Measurements from ENCODE around the gene ATP6V1A.
A peak's percentile ranks its signal among the peaks of the same experiment; 100 is the strongest.

The ATP6V1A gene

DNA sequence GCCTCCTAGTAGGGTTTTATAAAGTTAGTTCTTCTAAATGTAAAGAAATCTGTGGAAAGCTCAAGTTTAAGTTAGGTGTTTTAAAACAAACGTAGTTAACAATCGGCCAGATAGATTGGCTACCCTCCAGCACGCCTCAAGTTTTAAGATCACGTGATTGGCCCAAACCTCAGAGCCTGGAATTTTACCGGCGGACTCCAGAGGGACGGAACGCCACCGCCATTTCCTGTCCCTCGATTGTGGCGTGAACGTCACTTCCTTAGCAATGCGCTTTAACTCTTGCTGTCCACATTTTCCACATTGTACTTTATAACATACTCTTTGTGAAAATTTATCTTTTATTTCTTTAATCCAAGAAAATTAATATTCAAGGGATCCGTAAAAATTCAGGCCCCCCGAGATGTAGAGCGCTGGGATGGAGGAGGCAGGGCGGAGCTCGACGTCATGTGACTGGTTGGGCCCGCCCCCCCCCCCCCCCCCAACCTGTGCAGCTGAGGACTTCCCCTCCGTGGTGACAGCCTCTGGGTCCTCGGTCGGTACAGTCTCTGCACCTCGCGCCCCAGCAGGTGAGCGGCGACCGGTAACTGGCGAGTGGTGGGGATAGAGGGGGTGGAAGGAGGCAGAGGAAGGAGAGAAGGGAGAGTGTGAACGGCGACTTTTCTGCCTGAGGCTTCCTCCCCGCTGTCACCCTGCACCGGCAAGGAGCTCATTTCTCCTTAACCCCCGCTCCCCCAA is at the start of gene ATP6V1A:
Gene ATP6V1A (plus strand): TSS at position 488 of the 735 bp plus-strand sequence. CDS start 31,719 bp downstream, outside the sequence.
- peak; percentile 92 for DNase-seq (ENCODE audit: low spot score)

DNA sequence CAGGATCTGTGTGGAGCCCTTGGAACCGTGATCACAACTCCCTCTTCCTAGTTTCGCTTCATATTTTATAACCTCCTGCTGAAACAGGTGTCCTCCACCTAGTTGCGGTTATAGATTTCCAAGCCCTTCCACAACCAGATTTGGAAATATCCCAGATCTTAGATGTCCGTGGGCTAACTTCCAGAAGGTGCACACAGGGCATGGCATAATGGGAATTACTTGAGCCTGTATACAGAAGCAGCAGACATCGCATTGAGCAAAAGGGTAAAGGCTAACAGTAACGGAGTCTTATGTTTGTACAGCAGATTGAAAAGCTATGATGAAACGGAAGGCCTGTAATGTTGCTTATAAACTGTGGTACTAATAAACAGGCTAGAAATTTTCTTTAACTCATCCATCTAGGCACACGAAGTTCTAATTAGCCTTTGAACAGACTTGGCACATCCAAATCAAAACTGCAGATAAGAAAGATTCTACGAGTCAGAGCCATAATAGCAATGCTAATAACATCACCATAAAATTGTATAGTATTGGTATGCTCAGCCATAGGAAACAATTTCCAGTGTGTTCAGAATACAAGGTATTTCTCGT is 49.2 kb upstream of the ATP6V1A start:
- peak; percentile 13 for DNase-seq (ENCODE audit: low spot score)

DNA sequence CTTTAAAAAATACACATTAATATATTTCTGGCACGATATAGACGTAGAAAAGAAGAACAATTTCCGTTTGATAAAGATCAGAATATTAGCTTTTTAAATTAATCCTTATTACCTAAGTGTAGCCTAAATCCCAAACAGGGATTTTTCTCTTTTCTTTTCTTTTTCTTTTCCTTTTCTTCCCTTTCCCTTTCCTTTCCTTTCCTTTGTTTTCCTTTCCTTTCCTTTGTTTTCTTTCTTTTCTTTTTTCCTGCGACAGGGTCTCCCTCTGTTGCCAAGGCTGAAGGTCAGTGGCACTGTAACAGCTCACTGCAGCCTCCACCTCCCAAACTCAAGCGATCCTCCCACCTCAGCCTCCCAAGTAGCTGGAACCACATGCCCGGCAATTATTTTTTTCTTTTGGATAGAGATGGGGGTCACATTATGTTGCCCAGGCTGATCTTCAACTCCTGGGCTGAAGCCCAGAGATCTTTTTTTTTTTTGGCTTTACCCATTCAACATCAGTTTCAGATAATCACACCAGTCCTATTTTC is 48.6 kb upstream of the ATP6V1A start:
- DNase-seq (ENCODE audit: low spot score), result no peak

DNA sequence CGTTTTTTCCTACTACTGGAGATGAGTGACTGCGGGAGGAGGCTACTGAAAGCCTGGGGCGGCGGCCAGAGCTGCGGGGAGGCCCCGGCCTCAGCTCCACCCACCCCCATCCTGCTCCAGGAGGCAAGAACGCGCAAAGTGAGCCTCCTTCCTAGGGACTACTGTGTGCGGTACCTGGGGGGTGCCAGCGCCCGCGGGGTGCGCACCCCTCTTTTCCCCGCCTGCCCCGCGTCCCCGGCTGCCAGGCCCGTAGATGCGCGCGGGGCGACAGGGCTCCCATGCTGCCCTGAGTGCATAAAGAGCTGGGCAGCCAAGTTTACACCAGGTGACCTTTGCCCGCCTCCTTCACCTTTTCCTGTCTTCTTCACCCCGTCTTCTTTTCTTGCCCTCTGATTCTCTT is 47.9 kb upstream of the ATP6V1A start:
- peak; percentile 15 for DNase-seq (ENCODE audit: low spot score)

DNA sequence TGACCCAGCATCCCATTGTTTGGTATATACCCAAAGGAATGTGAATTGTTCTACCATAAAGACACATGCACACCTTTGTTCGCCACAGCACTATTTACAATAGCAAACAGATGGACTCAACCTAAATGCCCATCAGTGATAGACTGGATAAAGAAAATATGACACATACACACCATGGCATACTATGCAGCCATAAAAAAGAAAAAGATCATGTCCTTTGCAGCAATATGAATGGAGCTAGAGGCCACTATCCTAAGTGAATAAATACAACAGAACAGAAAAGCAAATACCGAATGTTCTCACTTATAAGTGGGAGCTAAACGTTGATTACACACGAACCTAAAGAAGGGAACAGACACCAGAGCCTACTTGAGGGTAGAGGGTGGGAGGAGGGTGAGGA is 39.0 kb upstream of the ATP6V1A start:
- DNase-seq (ENCODE audit: low spot score), result no peak

DNA sequence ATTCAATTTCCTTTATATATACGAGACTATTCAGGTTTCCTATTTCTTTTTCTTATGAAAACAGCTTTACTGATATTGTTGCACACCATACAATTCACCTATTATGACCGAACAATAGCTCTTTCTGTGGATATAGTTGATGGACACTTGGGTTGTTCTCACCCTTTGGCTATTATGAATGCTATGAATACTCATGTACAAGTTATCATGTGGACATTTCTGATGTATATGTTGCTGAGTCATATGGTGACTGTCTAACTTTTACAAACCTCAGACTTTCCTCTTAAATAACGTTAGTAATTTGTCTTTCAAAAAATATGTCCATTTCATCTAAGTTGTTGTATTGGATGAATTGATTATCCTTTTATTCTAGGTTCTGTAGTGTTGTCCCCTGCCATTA is 34.7 kb upstream of the ATP6V1A start:
- no peak for DNase-seq (ENCODE audit: low spot score)

DNA sequence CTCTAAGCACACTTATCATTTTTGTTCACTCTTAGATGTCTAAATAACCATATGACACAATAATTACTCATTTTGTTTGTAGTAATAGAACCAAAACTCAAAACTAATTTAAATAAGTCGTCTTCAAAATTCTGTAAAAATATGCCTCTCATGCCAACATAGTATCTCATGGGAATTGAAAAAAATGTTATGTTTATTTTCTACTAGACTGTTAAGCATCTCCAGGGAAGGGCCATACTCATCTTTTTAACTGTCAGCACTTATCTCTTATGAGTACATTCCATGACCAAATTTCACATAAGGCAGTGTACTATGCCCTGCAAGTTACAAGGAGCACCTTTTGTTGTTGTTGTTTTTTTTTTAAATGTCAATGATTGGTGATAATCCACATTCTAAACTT is 32.1 kb upstream of the ATP6V1A start:
- DNase-seq (ENCODE audit: low spot score), result no peak

DNA sequence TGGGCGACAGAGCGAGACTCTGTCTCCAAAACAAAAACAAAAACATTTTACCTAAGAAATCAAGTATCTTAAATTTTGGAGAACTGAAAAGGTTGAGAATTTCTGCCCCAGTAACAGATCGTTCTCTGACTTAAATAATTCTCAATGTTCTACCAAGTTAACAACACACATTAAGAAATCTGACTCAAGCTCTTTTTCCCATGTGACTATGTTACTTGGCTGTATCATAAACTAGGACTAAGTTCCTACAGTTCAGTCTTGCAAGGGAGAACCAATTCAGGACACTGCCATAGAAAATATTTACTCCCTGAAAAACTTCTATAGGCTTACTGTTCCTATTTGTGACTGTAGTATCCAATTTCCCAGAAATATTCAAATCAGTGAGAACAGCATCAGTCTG is 29.5 kb upstream of the ATP6V1A start:
- no peak for DNase-seq (ENCODE audit: low spot score)

DNA sequence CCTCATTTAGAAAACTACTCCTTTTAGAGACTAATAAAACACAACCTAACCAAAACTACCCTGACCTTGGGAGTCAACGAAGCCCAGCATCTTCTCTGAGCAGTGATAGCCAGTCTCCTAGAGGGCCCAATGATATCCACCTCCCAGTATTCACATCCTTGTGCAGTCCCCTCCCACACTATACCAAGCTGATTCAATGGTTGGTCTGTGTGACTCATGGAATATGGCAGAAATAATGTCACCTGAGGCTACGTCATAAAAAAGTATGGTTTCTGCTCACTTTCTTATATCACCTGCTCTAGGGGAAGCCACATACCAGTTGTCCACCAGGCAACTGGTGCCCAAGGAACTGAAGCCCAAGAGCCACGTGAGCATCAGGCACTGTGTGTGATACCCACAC is 29.0 kb upstream of the ATP6V1A start:
- no peak for DNase-seq (ENCODE audit: low spot score)

DNA sequence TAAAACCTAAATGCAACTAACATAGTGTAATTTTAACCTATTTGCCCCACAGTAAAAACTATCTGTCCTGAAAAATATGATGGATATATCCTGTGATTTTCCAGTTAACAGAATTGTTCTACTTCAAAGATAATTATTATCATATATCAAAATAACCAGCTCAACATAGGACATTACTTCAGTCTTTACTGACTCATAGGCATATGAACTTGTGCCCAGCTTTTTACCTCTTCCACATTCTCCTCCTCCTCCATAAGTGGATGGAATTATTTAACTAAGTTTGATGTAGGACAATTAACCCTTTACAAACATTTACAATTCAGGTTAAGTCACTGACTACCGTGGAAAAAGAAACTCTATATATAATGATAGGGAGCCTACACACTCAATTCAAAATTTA is 27.5 kb upstream of the ATP6V1A start:
- DNase-seq (ENCODE audit: low spot score), result no peak

DNA sequence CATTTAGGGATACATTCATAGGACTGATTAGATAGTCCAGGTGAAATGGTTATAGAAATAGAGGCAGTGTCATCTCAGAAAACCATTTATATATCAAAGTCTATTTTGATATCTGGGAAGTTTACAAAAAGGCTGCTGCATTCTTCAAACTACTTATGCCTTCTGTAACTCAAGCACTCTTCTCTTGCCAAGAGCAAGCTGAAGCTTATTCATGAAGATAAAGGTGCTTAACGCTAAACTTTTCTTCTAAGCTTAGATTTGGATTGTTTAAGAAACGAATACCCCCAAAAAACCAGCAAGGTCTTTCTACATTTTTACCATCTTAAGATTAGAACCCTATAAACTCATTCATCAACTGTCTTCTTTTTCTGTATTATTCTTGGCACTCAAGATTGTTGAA is 27.1 kb upstream of the ATP6V1A start:
- DNase-seq (ENCODE audit: low spot score), result no peak

DNA sequence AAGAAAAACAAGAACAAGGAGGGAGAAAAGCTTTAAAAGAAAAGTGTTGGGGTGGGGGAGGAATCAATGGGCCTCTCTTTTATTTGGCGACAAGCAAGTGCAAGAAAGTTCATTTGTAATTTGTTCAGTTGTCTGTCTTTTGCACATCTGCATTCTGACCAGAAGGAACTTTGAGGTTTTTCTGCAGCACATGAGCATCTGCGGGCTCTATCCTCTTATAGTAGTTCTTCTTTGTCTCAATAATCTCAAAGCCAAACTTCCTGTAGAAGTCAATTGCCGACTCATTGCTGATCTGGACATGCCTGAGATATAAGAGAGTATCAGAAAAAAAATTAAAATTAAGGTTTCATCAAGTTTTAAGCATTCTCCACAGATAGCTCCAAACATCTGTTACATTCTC is 25.2 kb upstream of the ATP6V1A start:
- no peak for DNase-seq (ENCODE audit: low spot score)

DNA sequence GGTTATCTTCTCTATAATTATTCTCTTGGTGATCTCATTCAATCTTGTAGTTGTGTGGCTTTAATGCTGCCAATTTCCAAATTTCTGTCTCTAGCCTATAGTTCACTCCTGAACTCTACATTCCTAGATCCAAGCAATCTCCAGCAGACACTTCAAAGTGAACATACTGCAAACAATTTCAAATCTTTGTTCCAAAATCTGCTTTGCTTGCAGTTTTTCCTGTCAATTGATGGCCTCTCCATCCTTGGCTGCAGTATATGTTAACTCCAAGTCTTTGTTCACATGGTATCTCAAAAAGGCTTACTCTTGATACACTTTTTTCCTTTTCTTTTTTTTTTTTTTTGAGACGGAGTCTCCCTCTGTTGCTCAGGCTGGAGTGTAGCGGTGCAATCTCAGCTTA is 18.2 kb upstream of the ATP6V1A start:
- no peak for DNase-seq (ENCODE audit: low spot score)

DNA sequence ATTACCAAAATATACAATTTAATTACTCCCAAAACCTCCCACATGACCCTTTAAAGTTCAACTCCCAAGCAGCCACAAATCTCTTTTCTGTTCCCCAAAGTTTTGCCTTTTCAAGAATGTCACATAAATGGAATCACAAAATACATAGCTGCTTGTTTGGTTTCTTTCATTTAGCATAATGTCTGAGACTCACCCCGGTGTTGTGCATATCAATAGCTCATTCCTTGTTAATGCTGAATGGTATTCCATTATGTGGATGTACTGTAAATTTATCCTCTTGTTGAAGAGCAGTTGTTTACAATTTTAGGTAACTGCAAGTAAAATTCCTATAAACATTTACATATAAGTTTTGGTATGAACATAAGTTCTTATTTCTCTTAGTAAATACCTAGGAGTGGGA is 16.3 kb upstream of the ATP6V1A start:
- no peak for DNase-seq (ENCODE audit: low spot score)

DNA sequence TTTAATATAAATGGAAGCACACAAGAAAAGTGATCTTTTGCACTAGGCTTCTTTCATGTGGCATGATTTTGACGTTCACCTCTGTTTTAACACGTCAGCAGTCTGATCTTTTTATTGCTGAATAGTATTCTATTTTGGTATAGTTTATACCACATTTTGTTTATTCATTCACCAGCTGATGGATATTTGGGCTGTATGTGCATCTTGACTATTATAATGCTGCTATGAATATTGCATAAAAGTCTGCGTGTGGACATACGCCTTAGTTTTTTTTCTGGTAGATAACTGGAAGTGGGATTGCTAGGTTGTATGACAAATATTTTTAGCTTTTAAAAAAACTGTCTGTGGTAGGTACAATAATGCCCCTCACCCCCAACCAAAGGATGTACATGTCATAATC is 15.1 kb upstream of the ATP6V1A start:
- DNase-seq (ENCODE audit: low spot score), result no peak

DNA sequence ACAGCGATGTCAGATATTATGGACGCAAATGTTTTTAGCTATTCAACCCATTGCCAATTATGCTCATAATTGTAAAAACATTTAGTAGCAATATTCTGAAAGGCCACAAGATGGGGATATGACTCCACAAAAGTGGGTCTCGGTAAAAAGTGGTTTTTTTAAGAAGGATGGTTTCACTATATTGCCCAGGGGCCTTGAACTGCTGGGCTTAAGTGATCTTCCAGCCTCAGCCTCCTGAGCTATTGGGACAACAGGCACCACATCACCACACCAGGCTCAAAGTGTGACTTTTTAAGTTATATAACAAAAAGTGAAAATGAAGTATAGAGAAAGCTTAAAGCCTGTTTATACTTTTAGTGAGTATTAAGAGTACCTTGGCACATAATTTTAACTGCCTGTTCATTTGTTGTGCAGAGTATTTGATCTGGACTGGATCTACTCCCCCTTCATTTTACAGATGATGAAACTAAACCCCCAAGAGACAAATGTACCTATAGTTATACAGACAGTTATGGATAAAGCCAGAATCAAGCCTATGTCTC is 10.2 kb upstream of the ATP6V1A start:
- DNase-seq (ENCODE audit: low spot score), result peak; percentile 82

DNA sequence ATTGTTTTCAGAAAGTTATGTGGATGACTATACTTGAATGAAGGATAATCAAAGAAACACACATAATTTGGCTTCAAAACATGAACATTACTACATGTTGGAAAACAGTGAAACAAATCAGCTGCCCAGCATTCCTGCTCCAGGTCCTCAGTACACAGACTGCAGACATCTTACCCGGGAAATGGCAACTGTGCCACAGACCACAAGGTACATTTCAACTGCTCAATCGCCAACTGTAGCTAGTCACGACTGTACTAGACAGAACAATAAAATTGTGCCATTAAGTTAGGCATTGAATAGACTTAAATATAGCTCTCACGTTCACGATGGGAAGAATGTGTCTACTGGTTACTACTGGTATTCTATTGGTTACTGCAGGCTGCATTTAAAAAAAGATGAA is 5.7 kb upstream of the ATP6V1A start:
- no peak for DNase-seq (ENCODE audit: low spot score)

DNA sequence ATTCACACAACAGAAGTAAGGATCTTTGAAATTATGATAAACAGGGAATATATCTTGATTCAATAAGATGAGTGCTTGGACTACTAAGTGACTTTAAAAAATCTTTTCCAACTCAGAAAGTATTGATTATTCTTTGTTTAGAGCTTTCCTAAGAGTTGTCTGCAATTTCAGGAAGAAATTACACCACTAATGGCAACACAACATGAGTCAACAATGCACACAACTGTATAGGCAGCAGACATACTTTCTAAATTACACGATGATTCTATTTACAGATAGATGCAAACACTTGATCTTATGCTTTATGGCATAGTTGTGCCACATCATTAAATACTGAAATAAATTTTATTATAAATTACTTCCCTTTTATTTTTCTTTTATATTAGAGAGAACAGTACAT is 5.2 kb upstream of the ATP6V1A start:
- no peak for DNase-seq (ENCODE audit: low spot score)

DNA sequence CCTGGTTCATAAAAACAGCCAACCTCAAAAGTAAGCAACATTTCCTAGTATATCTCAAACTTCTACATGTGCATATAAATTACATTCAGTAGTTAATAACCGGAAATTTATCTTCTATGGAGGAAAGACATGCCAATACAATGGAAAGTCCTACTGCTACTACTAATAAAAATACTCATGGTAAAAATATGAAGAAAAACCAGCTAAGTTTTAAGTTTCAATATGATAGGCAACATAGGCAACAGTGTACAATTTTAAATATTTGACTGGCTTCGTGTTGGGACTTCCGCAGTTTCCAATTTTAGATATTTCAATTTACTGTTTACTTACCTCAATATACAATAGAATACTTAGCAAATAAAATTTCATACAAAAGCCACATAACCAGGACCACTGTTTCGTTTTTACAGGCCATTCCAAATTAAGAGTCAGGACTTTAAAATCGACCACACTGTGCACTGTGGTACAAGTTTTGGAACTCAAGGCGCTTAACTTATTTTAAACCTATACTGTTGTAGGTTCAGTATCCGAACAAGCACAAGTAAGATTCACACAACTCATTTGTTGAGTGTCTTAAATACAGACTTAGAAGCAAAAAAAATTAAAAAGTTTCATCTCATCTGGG is 3.7 kb upstream of the ATP6V1A start:
- no peak for DNase-seq (ENCODE audit: low spot score)

DNA sequence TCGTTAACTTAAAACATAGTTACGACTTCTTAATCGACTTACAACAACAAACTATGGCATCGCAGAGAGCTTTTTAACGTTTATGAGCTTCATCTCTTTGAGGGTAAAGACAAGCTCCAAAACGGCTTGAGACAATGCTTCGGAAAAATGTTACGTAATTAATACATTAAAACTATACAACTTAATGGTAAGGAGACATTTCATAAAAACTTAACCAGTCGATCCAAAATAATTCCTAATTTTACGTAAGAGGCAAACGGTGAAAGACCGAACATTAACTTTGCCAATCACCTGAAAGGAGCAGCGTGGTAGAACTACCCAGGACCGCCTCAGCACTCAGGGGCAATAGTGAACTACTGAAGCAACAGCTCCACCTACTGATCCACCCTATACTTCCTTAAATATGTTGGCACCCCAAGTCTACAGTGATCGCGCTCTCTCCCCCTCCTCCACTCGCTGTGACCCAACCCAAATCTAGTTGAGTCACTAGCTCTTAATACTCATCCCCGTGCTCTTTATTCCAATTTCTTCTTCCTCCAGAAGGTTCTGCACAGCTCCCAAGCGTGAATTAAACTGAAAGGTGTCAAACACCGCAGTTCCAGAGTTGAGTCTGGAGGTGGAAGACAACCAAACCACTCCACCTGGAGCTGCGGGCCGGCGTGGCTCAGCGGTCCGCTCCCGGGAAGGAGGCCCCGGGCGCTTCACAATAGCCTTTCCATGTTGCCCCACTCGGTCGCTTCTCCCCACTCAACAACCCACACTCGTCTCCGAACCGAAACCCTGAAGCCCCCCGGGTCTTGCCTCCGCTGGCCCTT is 1.7 kb upstream of the ATP6V1A start:
- DNase-seq (ENCODE audit: low spot score), result peak; percentile 91

DNA sequence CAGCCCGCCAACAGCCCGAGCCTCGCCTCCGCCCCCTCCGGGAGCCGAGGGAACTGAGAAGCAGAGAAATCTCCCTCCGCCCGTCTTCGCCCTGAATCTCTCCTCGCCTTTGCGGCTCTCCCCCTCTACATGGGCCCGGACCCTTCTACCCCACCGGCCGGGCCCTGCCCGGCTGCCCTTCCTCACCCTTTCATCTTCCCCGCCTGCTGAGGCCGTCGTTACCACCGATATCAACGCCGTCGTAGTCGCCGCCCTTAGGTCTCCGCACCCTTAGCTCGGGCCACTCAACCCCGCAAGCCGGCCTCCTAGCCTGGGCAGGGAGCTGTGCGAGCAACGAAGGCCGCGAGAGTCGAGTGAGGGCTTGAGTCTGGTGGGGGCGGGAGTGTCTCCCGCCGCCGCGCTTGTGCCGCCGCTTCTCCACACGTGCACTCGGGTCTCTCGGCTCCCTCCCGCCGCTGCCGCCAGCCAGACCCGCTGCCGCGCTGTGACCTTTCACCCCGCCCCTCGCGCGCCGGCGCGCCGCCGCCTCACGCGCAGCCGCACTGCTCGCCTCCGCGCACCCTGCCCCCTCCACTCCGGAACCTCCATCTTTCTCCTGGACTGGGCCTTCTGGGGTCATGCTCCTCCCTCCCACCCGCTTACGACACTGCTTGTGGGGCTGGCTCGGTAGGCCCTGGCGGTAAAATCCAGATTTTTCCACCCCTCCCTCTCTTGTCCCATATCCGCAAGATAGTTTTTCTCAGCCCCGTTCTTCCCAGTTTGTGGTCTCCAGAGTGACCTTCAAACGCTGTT is 883 bp upstream of the ATP6V1A start, which contains the start of gene NAA50:
Gene NAA50 (minus strand): TSS at position 494 of the 792 bp plus-strand sequence. CDS start 300 bp downstream, at position 194.
- DNase-seq (ENCODE audit: low spot score), result peak; percentile 89

Data from hematopoietic multipotent progenitor cell treated with erythropoietin and hydrocortisone succinate and interleukin-3 and kit ligand, for 15 days (in vitro differentiated cells).